ENCODE results near the gene EXOSC5. TPM values are rescaled to one million over a fixed set of nuclear protein-coding genes. Genes with fewer than 3 reads are reported as not detected.
A peak's percentile ranks its signal among the peaks of the same experiment; 100 is the strongest.
"Not testable (repeated sequence)": the region's sequence is repeated elsewhere in the genome, so short reads cannot be mapped to it uniquely, and the experiment has no call there.

Gene EXOSC5
- total RNA-seq, 1 donor from 2014 or later: 21.6 TPM

GRCh38 chr19:41426952-41427646, 29.9 kb upstream of the EXOSC5 start, which contains the start of gene B3GNT8:
Gene B3GNT8, minus strand, starts transcription at chr19:41427374. Its CDS starts 596 bp downstream, at chr19:41426778.
- DNase-seq (ENCODE audit: low spot score): peak; percentile 91

GRCh38 chr19:41426116-41426841, 29.1 kb upstream of the EXOSC5 start:
- DNase-seq (ENCODE audit: low spot score): no peak

GRCh38 chr19:41425174-41426115, 28.3 kb upstream of the EXOSC5 start:
- no peak for DNase-seq (ENCODE audit: low spot score)

- DNase-seq (ENCODE audit: low spot score): no peak
Observed at GRCh38 chr19:41424335-41425173, 27.4 kb upstream of the EXOSC5 start.

DNA sequence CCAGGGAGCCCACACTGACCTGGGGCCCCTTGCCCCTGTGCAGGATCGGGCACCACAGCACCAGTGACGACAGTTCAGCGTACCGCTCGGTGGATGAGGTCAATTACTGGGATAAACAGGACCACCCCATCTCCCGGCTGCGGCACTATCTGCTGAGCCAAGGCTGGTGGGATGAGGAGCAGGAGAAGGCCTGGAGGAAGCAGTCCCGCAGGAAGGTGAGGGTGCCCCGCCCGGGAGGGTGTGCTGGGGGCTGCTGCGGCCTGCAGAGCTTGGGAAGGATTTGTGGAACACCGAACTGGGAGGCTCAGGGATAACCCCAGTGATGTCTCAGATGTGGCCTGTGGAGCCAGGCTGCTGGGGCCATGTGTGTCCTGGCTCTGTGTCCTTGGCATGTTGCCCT, 25.8 kb upstream of the EXOSC5 start:
- no peak for DNase-seq (ENCODE audit: low spot score)

GRCh38 chr19:41422456-41422855, 25.3 kb upstream of the EXOSC5 start:
- DNase-seq (ENCODE audit: low spot score): no peak

DNA sequence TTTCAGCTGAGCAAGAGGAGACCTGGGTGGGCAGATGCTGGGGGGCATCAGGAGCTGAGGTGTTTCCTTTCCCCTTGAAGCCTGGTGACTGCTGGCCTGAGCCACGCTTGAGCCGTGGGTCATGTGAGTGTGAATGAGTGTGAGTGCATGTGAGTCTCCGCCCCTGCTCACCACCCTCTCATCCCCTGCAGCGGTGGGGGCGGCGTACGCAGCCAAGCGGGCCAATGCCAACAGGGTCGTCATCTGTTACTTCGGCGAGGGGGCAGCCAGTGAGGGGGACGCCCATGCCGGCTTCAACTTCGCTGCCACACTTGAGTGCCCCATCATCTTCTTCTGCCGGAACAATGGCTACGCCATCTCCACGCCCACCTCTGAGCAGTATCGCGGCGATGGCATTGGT, 24.8 kb upstream of the EXOSC5 start:
- DNase-seq (ENCODE audit: low spot score): no peak

DNA sequence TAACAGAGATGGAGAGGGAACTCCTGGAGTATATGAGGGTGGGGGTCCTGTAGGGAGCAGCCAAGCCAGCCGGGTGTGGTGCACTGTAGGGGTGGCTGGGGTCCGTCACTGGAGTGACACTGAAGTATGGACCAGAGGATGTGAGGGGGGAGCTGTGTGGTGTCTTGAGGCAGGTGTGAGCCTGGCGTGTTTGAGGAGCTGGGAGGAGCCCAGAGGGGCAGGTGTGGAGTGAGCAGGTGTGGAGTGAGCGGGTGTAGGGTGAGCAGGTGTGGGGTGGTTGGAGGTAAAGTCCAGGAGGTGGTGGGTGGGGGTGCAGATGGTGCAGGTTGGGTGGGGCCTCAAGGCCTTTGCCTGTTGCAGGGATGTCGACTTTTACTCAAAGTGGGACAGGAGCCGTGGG, 24.2 kb upstream of the EXOSC5 start:
- no peak for DNase-seq (ENCODE audit: low spot score)

DNA sequence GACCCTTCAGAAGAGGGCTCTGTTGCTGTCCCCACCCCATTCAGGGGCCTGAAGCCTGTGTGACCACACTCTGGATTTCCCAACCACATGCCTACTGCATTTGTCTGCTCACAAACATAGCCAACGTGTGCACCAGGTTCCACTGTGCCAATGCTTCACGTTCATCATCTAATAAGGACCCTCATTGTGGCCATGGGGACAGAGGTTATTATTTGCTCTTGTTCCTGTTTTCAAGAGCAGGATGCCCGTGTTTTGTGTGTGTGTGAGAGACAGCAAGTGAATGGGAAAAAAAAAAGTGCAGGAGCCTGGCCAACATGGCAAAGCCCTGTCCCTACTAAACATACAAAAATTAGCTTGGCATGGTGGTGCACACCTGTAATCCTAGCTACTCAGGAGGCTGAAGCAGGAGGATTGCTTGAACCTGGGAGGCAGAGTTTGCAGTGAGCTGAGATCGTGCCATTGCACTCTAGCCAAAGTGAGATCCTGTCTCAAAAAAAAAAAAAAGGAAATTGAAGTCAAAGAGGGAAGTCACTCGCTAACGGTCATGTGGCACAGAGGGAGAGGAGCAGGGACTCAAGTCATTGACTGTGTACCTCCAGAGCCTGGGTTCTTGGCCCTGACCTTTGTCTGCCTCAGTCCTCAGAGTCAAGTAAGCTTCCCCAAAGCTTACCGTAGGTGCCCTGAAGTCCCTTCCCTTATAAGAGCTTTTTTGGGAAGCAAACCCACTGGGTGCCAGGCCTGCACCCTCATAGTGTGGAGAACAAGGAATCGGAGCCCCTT, 23.1 kb upstream of the EXOSC5 start:
- no peak for DNase-seq (ENCODE audit: low spot score)

DNA sequence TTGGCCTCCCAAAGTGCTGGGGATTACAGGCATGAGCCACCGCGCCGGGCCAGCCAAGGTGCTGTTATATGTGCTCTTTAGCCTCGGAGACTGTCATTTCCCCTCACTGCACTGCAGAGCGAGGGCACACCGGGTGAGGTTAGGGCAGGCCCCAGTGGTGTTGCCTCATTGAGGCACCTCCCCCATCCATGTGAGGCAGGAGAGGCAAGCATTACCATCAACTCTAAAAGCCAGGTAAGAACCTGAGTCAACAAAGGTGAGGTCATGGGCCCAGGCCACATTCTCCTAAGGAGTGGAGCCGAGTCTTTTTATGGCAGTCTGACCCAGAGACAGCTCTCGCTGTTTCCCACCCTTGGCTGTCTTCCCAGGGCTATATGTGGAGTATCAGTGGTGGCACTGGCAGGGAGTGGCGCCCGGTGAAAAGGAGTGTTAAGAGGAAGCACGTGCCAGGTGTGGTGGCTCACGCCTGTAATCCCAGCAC, 19.1 kb upstream of the EXOSC5 start:
- no peak for DNase-seq (ENCODE audit: low spot score)

DNA sequence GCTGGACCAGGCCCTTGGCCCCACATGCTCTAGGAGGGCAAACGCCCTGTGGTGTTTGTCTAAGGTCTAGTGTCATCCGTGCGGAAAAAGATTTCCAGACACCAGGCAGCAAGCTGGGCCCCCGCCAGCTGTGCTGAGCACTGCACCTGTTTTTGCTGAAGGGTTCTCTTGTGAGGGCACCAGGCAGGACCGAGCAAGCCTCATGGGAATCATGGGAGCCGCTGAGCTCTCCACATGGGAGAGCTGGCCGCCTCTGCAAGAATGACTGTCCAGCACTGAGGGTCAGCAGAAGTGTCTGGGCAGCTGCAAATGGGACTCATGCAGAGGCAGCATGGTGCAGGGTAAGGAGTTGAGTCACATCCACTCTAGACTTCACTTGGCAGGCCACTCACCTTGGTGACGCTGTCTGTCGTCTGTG, 18.0 kb upstream of the EXOSC5 start:
- no peak for DNase-seq (ENCODE audit: low spot score)

- DNase-seq (ENCODE audit: low spot score): no peak
Observed at GRCh38 chr19:41414461-41414860, 17.3 kb upstream of the EXOSC5 start.

- DNase-seq (ENCODE audit: low spot score): no peak
Observed at GRCh38 chr19:41413947-41414346, 16.8 kb upstream of the EXOSC5 start.

GRCh38 chr19:41412953-41413352, 15.8 kb upstream of the EXOSC5 start:
- no peak for DNase-seq (ENCODE audit: low spot score)

- no peak for DNase-seq (ENCODE audit: low spot score)
Observed at GRCh38 chr19:41411968-41412265, 14.8 kb upstream of the EXOSC5 start.

- no peak for DNase-seq (ENCODE audit: low spot score)
Observed at GRCh38 chr19:41411100-41411967, 14.2 kb upstream of the EXOSC5 start.

DNA sequence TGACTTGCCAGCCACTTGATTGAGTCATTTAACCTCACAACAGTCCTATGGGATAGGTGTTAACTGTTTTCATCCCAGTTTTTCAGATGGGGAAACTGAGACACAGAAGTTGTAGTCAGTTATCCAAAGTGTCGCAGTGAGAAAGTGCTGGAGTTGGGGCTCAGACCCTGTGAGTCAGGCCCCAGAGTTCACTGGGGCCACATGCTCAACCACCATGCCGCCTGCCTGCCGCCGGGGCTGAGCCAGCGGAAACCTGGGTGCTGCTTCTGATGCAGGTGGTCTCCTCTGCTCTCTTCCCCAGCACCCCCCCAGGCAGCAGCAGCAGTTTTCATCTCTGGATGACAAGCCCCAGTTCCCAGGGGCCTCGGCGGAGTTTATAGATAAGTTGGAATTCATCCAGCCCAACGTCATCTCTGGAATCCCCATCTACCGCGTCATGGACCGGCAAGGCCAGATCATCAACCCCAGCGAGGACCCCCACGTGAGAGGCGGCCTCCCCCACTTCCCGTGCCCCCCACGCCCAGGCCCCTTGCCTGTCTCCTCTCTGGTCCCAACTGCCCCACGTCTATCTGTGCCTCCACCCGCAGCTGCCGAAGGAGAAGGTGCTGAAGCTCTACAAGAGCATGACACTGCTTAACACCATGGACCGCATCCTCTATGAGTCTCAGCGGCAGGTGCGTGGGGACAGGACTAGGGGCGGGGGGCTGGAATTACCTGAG, 13.3 kb upstream of the EXOSC5 start:
- no peak for DNase-seq (ENCODE audit: low spot score)

GRCh38 chr19:41409288-41409687, 12.1 kb upstream of the EXOSC5 start:
- peak; percentile 65 for DNase-seq (ENCODE audit: low spot score)

DNA sequence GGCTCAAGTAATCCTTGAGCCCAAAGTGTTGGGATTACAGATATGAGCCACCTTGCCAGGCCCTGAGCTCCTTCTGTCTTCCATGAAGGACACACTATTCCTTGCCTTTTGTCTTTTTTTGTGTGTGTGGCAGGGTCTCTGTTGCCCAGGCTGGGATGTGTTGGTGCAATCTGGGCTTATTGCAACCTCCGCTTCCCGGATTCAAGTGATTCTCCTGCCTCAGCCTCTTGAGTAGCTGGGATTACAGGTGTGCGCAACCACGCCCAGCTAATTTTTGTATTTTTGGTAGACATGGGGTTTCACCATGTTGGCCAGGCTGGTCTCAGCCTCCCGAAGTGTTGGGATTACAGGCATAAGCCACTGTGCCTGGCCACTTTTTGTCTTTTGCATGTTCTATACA, 11.7 kb upstream of the EXOSC5 start:
- DNase-seq (ENCODE audit: low spot score): not testable (repeated sequence)

Measured in ureter (tissue), 1 donor.